ENCODE measurements around the gene OAF. TPM values are rescaled to one million over a fixed set of nuclear protein-coding genes. Genes with fewer than 3 reads are reported as not detected.

OAF gene
- total RNA-seq, 2 donors from 2014 or later: 142 to 152 TPM

DNA sequence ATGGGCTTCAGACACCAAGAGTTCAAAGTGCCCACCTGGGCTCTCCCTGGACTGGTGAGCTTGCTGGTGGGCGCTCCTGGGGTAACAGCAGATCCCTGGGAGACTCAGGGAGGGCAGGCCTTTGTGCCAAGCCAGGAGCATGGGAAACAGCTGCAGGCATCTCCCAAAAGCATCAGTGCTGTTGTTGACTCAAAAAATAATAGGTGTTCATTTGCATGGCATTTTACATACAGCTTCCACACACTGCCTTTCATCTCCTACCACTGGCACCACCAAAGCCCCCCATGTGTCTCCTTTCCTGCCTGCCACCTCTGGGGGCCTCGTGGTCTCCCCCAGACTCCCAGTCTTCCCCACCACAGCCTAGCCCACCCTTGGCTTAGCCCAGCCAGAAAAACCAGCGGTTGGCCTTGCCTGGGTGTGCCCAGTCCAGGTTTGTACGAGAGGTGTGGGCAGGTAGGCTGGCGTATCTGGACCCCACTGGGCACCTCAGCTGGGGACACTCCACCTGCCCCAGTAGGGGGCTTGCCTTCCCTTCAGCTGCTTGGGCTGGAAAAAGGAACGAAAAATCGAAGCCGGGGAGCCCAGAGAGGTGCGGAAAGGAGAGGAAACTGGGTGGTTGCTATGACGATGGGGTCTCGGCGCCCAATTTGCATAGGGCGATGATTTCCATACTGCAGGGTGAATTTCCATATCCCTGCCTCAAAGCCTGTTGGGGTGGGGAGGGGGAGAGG is 44.1 kb downstream of the OAF start:
- no peak overlapping the region for H3K9ac ChIP-seq (ENCODE audit: low read depth in 2 of 2, low read length in 2 of 2)
- H3K27me3 ChIP-seq: peaks cover 9% of the 10 kb centered on the region

DNA sequence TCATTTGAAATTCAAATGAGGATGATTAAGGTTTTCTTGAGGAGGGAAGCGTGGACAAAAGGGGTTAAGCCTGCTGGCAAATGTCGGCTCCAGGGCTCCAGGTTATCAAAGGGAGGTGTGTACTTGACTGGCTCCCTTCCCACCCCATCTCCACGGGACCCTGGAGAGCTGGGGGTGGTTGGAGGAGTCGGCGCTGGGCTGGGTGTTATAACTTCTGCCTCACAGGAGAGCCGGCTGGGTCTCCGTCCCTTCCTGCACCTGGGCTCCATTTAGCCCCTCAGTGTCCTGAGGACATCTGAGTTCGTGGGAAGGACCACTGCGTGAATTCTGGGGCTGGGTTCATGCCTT is 44.7 kb downstream of the OAF start:
- no peak for DNase-seq
- Histone ChIP-seq H3K27ac (no peak overlapping the region), H3K9me3 (no peaks in the 10 kb centered on the region), H3K4me1 (no peaks in the 10 kb centered on the region), H3K36me3 (no peaks in the 10 kb centered on the region), H3K27me3 (peaks cover 9% of the 10 kb centered on the region), H3K4me3 (no peak overlapping the region), H3K9ac (ENCODE audit: low read depth in 2 of 2, low read length in 2 of 2) (no peak overlapping the region)
- TF ChIP-seq, protein P1, sequence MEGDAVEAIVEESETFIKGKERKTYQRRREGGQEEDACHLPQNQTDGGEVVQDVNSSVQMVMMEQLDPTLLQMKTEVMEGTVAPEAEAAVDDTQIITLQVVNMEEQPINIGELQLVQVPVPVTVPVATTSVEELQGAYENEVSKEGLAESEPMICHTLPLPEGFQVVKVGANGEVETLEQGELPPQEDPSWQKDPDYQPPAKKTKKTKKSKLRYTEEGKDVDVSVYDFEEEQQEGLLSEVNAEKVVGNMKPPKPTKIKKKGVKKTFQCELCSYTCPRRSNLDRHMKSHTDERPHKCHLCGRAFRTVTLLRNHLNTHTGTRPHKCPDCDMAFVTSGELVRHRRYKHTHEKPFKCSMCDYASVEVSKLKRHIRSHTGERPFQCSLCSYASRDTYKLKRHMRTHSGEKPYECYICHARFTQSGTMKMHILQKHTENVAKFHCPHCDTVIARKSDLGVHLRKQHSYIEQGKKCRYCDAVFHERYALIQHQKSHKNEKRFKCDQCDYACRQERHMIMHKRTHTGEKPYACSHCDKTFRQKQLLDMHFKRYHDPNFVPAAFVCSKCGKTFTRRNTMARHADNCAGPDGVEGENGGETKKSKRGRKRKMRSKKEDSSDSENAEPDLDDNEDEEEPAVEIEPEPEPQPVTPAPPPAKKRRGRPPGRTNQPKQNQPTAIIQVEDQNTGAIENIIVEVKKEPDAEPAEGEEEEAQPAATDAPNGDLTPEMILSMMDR (IDR thresholded peaks at IDR 0.05): no peak
- intact Hi-C loops (cut with DNase I): no loop called here

More for the DNA sequence above, 44.1 kb downstream of the OAF start:
- Histone ChIP-seq H3K27ac (no peak overlapping the region), H3K9me3 (no peaks in the 10 kb centered on the region), H3K4me1 (no peaks in the 10 kb centered on the region), H3K36me3 (no peaks in the 10 kb centered on the region), H3K4me3 (no peak overlapping the region)
- intact Hi-C loops (cut with DNase I): no loop called here
- no peak for DNase-seq
- TF ChIP-seq, protein P1 (IDR thresholded peaks at IDR 0.05): no peak

DNA sequence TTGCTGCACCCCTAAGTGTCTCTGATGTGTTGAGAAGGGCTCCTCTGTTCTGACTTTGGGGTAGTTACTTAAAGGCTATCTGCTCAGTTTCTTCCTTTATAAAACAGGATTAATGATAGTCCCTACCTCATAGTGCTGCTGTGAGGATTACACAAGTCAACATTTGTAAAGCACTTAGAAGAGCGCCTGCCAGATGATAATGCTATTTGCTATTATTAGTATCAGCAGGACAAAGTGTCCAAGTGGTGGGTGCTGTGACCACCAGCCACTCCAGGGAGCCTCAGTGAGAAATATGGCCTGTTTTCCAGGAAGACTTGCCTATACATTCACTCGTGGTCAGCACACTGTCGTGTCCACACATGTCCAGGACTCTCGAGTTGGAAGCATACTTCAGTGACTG is 45.3 kb downstream of the OAF start:
- no peaks in the 10 kb centered on the region for H3K36me3 ChIP-seq
- no peaks in the 10 kb centered on the region for H3K9me3 ChIP-seq
- no peak overlapping the region for H3K27ac ChIP-seq
- H3K27me3 ChIP-seq: peaks cover 9% of the 10 kb centered on the region
- H3K4me1 ChIP-seq: no peaks in the 10 kb centered on the region
- no peak overlapping the region for H3K4me3 ChIP-seq
- intact Hi-C loops (cut with DNase I): no loop called here
- H3K9ac ChIP-seq (ENCODE audit: low read depth in 2 of 2, low read length in 2 of 2): no peak overlapping the region
- no peak for DNase-seq
- TF ChIP-seq, protein P1 (IDR thresholded peaks at IDR 0.05): no peak

DNA sequence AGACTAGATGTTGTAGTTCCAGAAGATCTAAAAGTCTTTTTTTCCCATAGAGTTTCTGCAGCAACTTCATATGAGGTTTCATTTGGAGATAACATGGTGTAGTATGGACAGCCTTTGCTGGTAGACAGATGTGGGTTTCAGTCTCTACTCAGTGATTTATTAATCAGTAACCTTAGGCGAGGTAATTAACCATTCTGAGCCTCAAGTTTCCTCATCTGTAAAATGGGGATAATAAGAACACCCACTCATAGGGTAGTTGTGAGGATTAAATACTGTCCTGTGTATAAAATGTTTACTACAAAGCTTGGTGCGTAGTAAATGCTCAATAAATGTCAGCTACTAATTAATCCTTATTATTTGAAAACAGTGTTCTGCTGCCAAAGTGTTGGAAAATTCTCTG is 45.9 kb downstream of the OAF start:
- no peak overlapping the region for H3K27ac ChIP-seq
- H3K36me3 ChIP-seq: no peaks in the 10 kb centered on the region
- H3K4me3 ChIP-seq: no peak overlapping the region
- DNase-seq: no peak
- intact Hi-C loops (cut with DNase I): no loop called here
- TF ChIP-seq, protein P1 (IDR thresholded peaks at IDR 0.05): no peak
- peaks cover 9% of the 10 kb centered on the region for H3K27me3 ChIP-seq
- H3K9ac ChIP-seq (ENCODE audit: low read depth in 2 of 2, low read length in 2 of 2): no peak overlapping the region
- H3K4me1 ChIP-seq: no peaks in the 10 kb centered on the region
- H3K9me3 ChIP-seq: no peaks in the 10 kb centered on the region

DNA sequence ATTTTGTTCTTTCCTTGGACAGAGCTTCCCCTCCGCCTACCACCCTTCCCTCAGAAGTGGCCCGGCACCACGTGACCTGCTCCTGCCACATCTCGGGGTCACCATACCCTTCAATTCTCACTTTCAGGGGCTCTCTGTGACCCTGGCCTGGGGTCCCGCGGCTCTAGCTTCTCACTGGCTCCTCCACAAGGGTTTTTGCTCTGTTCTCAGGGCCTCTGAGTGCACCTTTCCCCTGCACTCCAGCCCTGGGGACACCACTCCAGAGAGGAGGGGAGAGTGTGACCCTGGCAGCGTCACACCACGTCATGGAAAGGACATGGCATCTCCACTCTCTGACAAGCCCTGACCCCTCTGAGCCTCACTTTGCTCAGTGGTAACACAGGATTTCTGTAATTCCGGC is 46.5 kb downstream of the OAF start:
- Histone ChIP-seq H3K4me1 (no peaks in the 10 kb centered on the region), H3K36me3 (no peaks in the 10 kb centered on the region), H3K9ac (ENCODE audit: low read depth in 2 of 2, low read length in 2 of 2) (no peak overlapping the region), H3K4me3 (no peak overlapping the region), H3K9me3 (no peaks in the 10 kb centered on the region), H3K27me3 (peaks cover 9% of the 10 kb centered on the region), H3K27ac (no peak overlapping the region)
- no peak for DNase-seq
- intact Hi-C loops (cut with DNase I): no loop called here
- TF ChIP-seq, protein P1 (IDR thresholded peaks at IDR 0.05): no peak
